ENCODE data around the gene PSME3. TPM values are rescaled to one million over a fixed set of nuclear protein-coding genes. Genes with fewer than 3 reads are reported as not detected.

PSME3 gene
- total and polyA plus RNA-seq, 8 donors = 66.2 to 131 (median 80.5) TPM

GRCh38 chr17:42809250-42809649 is 23.9 kb upstream of the PSME3 start:
- no peak for DNase-seq
- Histone ChIP-seq H3K4me1 (no peaks in the 10 kb centered on the region), H3K27ac (no peak overlapping the region), H3K27me3 (no peaks in the 10 kb centered on the region), H3K4me3 (no peak overlapping the region), H3K9me3 (no peaks in the 10 kb centered on the region), H3K36me3 (peaks cover 0 to 58% of the 10 kb centered on the region in 2 donors)
- TF ChIP-seq CTCF (IDR thresholded peaks at IDR 0.05) = no peak
- intact Hi-C loops (cut with DNase I) = no loop called here
- peak; percentile 49 for ATAC-seq

GRCh38 chr17:42814633-42815399 is 18.4 kb upstream of the PSME3 start:
- Histone ChIP-seq H3K27me3 (no peaks in the 10 kb centered on the region), H3K36me3 (peaks cover 0 to 99% of the 10 kb centered on the region in 2 donors), H3K9me3 (no peaks in the 10 kb centered on the region), H3K4me1 (no peaks in the 10 kb centered on the region), H3K4me3 (no peak overlapping the region), H3K27ac (peak overlapping the region; percentile 28 to 63)
- intact Hi-C loops (cut with DNase I) = no loop called here
- peak in 1 of 4 donors; percentile 75 for DNase-seq
- no peak for TF ChIP-seq CTCF (IDR thresholded peaks at IDR 0.05)
- ATAC-seq = peak; percentile 77

- Histone ChIP-seq H3K4me1 (peaks cover 3 to 16% of the 10 kb centered on the region in 2 donors), H3K9me3 (no peaks in the 10 kb centered on the region), H3K36me3 (peaks cover 0 to 94% of the 10 kb centered on the region in 2 donors), H3K27me3 (no peaks in the 10 kb centered on the region), H3K4me3 (no peak overlapping the region), H3K27ac (no peak overlapping the region)
- DNase-seq = no peak
- intact Hi-C loops (cut with DNase I) = no loop called here
- TF ChIP-seq CTCF (IDR thresholded peaks at IDR 0.05) = no peak
- no peak for ATAC-seq
Observed at GRCh38 chr17:42817866-42818265, 15.3 kb upstream of the PSME3 start.

GRCh38 chr17:42818379-42818778 is 14.8 kb upstream of the PSME3 start:
- DNase-seq (no peak), ATAC-seq (no peak)
- H3K4me1 ChIP-seq = peaks cover 8 to 21% of the 10 kb centered on the region in 2 donors
- TF ChIP-seq CTCF (IDR thresholded peaks at IDR 0.05) = no peak
- H3K36me3 ChIP-seq = peaks cover 0 to 89% of the 10 kb centered on the region in 2 donors
- H3K27me3 ChIP-seq = no peaks in the 10 kb centered on the region
- intact Hi-C loops (cut with DNase I) = no loop called here
- H3K27ac ChIP-seq = no peak overlapping the region
- no peak overlapping the region for H3K4me3 ChIP-seq
- no peaks in the 10 kb centered on the region for H3K9me3 ChIP-seq

- ATAC-seq = no peak
- Histone ChIP-seq H3K4me1 (peaks cover 12 to 28% of the 10 kb centered on the region in 2 donors), H3K27me3 (no peaks in the 10 kb centered on the region), H3K27ac (no peak overlapping the region), H3K36me3 (peaks cover 0 to 72% of the 10 kb centered on the region in 2 donors), H3K9me3 (no peaks in the 10 kb centered on the region), H3K4me3 (no peak overlapping the region)
- TF ChIP-seq CTCF (IDR thresholded peaks at IDR 0.05) = peak; percentile 37 to 62
- no peak for DNase-seq
- intact Hi-C loops (cut with DNase I) = loop anchor here in 1 of 2 donors (5.0 kb wide), 1 partner anchor 98 kb away; no protein-coding TSS in a partner anchor
Observed at GRCh38 chr17:42819939-42820535, 13.2 kb upstream of the PSME3 start.
